NB4 (cell line): ENCODE data around the gene ALDH5A1.

Source experiments
- MAX ChIP-seq: IDR thresholded peaks from 2 replicates; pipeline ENCODE4 v1.6.1; 2011; ENCODE audit warnings: low read depth, low read length
- MYC ChIP-seq: IDR thresholded peaks from 2 replicates; pipeline ENCODE4 v1.6.1; 2011; ENCODE audit warnings: low read depth, low read length
- POLR2A ChIP-seq: IDR thresholded peaks from 2 replicates; pipeline ENCODE4 v1.6.1; 2011; ENCODE audit warnings: mild to moderate bottlenecking; ENCODE audit not compliant: insufficient read length; ENCODE audit errors: extremely low read depth
- TF ChIP-seq, protein P1 (sequence below): IDR thresholded peaks from one replicate; pipeline ENCODE4 v1.5.1; 2012; ENCODE audit warnings: low read depth, low read length

DNA sequence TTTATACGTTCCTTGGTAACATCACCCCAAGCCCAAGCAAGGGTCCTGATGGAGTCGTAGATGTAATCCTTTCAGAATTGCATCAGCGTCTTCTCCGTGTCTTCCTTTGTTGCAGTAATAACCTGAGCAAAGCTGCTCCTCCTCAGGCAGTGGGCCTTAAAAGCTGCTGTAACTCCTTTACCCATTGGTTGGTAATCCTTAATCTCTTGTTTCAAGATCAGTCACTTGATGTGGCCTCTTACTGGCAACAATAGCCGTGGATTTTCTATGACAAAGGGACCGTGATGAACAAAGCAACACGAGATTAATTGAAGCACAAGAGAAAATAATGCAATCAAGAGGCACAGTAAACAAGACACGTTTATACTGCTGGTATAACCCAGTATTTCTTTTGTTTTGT, 44.6 kb downstream of the ALDH5A1 start:
- TF ChIP-seq, protein P1, sequence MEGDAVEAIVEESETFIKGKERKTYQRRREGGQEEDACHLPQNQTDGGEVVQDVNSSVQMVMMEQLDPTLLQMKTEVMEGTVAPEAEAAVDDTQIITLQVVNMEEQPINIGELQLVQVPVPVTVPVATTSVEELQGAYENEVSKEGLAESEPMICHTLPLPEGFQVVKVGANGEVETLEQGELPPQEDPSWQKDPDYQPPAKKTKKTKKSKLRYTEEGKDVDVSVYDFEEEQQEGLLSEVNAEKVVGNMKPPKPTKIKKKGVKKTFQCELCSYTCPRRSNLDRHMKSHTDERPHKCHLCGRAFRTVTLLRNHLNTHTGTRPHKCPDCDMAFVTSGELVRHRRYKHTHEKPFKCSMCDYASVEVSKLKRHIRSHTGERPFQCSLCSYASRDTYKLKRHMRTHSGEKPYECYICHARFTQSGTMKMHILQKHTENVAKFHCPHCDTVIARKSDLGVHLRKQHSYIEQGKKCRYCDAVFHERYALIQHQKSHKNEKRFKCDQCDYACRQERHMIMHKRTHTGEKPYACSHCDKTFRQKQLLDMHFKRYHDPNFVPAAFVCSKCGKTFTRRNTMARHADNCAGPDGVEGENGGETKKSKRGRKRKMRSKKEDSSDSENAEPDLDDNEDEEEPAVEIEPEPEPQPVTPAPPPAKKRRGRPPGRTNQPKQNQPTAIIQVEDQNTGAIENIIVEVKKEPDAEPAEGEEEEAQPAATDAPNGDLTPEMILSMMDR = no peak
- TF ChIP-seq MYC = no peak
- TF ChIP-seq POLR2A = no peak
- TF ChIP-seq MAX = no peak
